WI38 (cell line): ENCODE measurements around the gene PDE4D.

ENCODE experiments used
- H3K4me3 ChIP-seq: 2 replicates; pipeline ENCODE4 v1.5.1; 2011; ENCODE audit warnings: low read depth, mild to moderate bottlenecking, control low read depth, low read length
- TF ChIP-seq, protein P1 (sequence below): IDR thresholded peaks from 2 replicates; pipeline ENCODE4 v1.5.1; 2012; ENCODE audit warnings: low read depth, mild to moderate bottlenecking, control low read depth, low read length

Gene PDE4D

DNA sequence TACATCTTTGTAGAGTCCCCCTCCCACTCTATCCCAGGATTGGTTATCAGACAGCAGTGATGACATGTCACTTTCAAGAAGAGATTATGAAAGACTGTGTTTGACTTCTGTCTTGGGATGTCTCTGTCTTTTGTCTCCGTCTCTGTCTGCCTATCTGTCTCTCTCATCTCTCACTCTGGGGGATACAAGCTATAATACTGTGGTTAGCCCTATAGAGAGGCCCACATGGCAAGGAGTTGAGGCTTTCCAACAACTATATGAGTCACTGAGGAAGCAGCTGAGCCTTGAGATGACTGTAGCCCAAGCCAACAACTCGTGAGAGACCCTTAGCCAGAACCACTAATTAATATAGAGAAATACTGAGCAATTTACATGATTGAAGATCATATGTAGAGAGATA lies 284.8 kb downstream of the PDE4D start:
- TF ChIP-seq, protein P1, sequence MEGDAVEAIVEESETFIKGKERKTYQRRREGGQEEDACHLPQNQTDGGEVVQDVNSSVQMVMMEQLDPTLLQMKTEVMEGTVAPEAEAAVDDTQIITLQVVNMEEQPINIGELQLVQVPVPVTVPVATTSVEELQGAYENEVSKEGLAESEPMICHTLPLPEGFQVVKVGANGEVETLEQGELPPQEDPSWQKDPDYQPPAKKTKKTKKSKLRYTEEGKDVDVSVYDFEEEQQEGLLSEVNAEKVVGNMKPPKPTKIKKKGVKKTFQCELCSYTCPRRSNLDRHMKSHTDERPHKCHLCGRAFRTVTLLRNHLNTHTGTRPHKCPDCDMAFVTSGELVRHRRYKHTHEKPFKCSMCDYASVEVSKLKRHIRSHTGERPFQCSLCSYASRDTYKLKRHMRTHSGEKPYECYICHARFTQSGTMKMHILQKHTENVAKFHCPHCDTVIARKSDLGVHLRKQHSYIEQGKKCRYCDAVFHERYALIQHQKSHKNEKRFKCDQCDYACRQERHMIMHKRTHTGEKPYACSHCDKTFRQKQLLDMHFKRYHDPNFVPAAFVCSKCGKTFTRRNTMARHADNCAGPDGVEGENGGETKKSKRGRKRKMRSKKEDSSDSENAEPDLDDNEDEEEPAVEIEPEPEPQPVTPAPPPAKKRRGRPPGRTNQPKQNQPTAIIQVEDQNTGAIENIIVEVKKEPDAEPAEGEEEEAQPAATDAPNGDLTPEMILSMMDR, result no peak
- H3K4me3 ChIP-seq, result no peak overlapping the region

DNA sequence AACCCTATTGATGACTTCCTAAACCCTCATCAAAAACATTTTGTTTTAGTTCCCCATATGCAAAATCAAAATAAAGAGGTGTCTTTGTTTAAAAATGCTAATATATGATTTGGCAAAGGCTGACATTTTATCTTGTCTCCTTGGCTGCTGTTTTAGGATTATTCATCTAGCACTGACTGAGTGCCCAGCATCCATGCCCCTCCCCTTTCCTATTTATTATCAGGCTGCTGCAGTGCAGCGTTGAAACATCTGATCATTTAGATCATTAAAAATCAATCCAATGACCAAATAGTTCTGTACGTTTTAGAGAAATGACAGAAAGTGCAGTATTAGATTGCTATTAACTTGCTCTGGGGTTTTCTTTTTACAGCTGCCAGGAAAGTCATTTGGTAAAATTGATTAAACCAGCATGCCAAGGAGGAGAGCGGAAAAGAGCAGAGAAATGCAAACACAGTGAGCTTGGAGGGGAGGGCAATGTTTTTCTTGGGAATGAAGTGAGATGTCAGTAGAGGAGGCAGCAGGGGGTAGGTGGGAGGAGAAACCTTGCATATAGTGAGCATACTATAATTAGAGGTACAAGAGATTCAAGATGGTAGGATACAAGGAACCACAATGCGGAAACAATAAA lies 286.3 kb downstream of the PDE4D start:
- TF ChIP-seq, protein P1, result no peak
- no peak overlapping the region for H3K4me3 ChIP-seq

DNA sequence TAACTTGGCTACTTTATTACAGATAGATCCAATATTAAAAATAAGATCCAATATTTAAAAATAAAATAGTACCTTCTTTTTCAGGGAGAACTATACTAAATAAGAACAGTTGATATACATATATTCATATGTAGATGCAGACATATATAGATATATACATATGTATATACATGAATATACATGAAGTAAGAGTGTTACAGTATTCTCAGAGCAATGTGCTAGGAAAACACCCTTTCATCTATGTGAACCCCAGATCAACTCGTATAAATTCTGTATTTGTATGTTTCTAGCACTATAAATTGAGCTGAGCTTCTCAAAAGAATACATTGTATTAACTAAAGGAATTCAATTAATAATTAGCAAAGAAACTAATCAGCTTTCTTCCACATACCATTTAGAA lies 287.6 kb downstream of the PDE4D start:
- H3K4me3 ChIP-seq, result no peak overlapping the region
- TF ChIP-seq, protein P1, result no peak

DNA sequence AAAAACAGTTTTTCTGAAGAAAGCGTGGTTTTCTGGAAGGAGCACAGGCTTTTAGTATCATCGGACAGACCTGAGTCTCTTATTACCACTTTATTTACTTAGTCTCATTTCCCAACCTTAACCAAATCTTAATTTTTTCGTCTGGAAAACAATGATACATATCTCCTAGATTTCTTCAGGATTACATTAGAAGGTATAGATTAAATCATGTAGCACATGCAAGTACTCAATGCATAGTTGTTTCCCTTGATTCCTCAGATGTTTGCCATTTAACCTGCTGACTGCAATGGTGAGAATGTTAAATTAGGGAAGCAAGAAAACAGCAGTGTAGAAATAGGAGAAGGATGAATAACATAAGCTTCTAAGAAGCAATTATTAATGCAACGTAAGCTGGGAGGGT lies 289.4 kb downstream of the PDE4D start:
- no peak overlapping the region for H3K4me3 ChIP-seq
- TF ChIP-seq, protein P1, result no peak

DNA sequence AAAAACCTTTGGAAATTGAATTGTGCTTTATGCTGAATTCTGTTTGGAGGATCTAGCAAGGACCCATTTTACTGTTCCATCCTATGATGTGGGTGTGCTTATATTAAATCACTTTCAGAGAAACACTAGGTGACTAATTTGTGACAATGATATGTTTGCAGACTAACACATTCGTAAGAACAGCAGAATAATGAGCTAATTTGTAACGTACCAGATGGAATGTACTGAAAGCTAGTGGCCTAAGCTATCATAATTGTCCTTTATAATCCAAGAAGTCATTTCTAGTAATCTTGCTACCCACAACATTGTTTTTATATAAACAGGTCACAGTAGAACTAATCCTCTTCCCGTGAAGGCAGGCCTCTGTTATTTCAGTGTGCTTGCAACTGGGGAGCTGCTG lies 292.5 kb downstream of the PDE4D start:
- TF ChIP-seq, protein P1, result no peak

DNA sequence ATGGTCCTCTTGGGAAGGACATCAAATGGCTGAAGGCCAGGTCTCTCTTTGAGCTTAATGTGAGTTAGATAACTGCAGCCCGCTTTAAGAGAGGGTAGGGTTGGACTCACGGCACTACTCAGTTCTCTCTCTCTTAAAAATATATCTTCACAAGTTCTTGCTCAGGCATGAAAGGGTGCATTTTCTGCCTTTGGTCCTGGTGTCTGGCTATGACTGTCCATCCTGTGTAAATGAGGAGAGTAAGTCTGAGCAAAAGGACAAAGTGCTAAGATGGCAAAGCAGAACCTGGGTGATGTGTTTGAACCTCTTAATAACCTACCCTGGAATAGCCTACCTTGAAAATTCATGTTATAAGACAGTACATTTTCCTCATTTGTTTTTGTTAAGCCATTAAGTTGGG lies 293.4 kb downstream of the PDE4D start:
- no peak overlapping the region for H3K4me3 ChIP-seq
- TF ChIP-seq, protein P1, result no peak

More for the DNA sequence above, 292.5 kb downstream of the PDE4D start:
- H3K4me3 ChIP-seq, result no peak overlapping the region

DNA sequence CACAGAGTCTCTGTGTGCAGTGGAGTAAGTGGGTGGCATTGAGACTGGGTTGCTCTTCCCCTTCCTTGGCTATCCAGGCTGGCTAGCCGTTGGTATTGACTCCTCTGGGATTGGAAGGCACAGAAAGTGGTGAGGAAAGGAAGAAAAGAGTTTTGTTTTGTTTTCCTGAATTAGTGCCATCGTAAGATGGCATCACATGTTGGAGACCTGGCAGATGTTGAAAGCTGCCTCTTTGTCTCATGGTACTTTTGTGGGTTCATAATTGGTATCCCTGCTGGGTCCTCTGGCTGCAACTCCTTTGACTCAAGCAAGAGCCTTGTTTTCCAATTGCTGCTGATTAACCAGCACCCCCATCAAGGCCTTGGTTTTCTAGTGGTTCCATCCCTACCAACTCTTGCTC lies 293.8 kb downstream of the PDE4D start:
- TF ChIP-seq, protein P1, result no peak

More for the DNA sequence above, 293.8 kb downstream of the PDE4D start:
- no peak overlapping the region for H3K4me3 ChIP-seq
